Parathyroid adenoma (tissue), 2 donors: ENCODE data around the gene KRTAP4-16.

ENCODE experiments used
- H2AFZ ChIP-seq: fragments of 300-600 bp; sonication (generic); one replicate; pipeline ENCODE4 v1.7.0; 2017; ENCODE audit warnings: antibody characterized with exemption, mild to moderate bottlenecking
- H3K27ac ChIP-seq: fragments of 300-600 bp; sonication (generic); one replicate; pipeline ENCODE4 v1.7.0; 2017
- H3K27me3 ChIP-seq: fragments of 300-600 bp; sonication (generic); one replicate; pipeline ENCODE4 v1.7.0; 2017; ENCODE audit warnings: low read length; ENCODE audit not compliant: control insufficient read depth, insufficient read depth
- H3K36me3 ChIP-seq: fragments of 300-600 bp; sonication (generic); one replicate; pipeline ENCODE4 v1.7.0; 2017; ENCODE audit warnings: low read length; ENCODE audit not compliant: control insufficient read depth, insufficient read depth
- H3K4me1 ChIP-seq: fragments of 300-600 bp; sonication (generic); one replicate; pipeline ENCODE4 v1.7.0; 2017; ENCODE audit warnings: control low read depth
- H3K4me2 ChIP-seq: fragments of 300-600 bp; sonication (generic); one replicate; pipeline ENCODE4 v1.7.0; 2017; ENCODE audit warnings: low read length
- H3K4me3 ChIP-seq: fragments of 300-600 bp; sonication (generic); one replicate; pipeline ENCODE4 v1.7.0; 2017; ENCODE audit warnings: low read depth, low read length
- H3K79me2 ChIP-seq: fragments of 300-600 bp; sonication (generic); one replicate; pipeline ENCODE4 v1.7.0; 2017; ENCODE audit warnings: control low read depth
- H3K9ac ChIP-seq: fragments of 300-600 bp; sonication (generic); one replicate; pipeline ENCODE4 v1.7.0; 2017; ENCODE audit warnings: mild to moderate bottlenecking
- H3K9me3 ChIP-seq: fragments of 300-600 bp; sonication (generic); one replicate; pipeline ENCODE4 v1.7.0; 2017; ENCODE audit warnings: low read length; ENCODE audit not compliant: control insufficient read depth
- TF ChIP-seq, protein P1 (sequence below): fragments of 300-600 bp; sonication (generic); IDR thresholded peaks from one replicate; pipeline ENCODE4 v1.7.0; 2017; ENCODE audit warnings: antibody characterized with exemption, mild to moderate bottlenecking
- donor health status: primary hyperparathyroidism.

The KRTAP4-16 gene

DNA sequence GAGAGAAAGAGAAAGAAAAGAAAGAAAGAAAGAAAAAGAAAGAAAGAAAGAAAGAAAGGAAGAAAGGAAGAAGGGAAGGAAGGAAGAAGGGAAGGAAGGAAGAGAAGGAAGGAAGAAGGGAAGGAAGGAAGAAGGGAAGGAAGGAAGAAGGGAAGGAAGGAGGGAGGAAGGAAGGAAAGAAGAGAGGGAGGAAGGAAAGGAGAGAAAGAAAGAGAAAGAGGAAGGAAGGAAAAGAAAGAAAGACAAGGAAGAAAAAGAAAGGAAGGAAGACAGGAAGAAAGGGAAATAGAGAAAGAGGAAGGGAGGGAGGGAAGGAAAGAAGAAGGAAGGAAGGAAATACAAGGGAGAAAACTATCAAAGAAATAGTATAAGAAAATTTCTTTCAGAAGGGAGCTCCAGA is 25.2 kb downstream of the KRTAP4-16 start:
- Histone ChIP-seq H3K27me3 (no peaks in the 10 kb centered on the region), H3K4me3 (no peak overlapping the region), H2AFZ (no peak overlapping the region), H3K9me3 (no peaks in the 10 kb centered on the region), H3K9ac (no peak overlapping the region), H3K27ac (no peak overlapping the region), H3K36me3 (no peaks in the 10 kb centered on the region), H3K4me2 (no peak overlapping the region), H3K79me2 (no peaks in the 10 kb centered on the region), H3K4me1 (no peaks in the 10 kb centered on the region)
- TF ChIP-seq, protein P1, sequence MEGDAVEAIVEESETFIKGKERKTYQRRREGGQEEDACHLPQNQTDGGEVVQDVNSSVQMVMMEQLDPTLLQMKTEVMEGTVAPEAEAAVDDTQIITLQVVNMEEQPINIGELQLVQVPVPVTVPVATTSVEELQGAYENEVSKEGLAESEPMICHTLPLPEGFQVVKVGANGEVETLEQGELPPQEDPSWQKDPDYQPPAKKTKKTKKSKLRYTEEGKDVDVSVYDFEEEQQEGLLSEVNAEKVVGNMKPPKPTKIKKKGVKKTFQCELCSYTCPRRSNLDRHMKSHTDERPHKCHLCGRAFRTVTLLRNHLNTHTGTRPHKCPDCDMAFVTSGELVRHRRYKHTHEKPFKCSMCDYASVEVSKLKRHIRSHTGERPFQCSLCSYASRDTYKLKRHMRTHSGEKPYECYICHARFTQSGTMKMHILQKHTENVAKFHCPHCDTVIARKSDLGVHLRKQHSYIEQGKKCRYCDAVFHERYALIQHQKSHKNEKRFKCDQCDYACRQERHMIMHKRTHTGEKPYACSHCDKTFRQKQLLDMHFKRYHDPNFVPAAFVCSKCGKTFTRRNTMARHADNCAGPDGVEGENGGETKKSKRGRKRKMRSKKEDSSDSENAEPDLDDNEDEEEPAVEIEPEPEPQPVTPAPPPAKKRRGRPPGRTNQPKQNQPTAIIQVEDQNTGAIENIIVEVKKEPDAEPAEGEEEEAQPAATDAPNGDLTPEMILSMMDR = no peak

DNA sequence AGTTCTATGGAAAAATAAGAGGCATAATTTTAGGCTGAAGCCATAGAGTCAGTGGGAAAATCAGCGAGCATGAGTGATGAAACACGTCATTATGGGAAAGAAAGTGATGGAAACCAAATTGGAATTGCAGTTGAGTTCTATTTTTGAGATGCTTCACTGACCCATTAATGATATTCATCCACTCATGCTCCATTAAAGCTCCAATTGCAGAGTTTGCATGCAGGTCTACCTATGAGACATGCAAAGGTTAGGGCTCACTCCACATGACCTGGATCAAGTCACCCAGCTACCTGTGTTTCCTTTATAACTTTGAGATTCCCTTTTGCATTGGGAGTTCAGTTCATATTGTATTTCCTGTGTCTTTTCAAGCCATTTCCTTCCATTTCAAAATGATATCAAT is 28.3 kb downstream of the KRTAP4-16 start:
- no peak overlapping the region for H2AFZ ChIP-seq
- TF ChIP-seq, protein P1 = no peak
- no peaks in the 10 kb centered on the region for H3K27me3 ChIP-seq
- no peak overlapping the region for H3K9ac ChIP-seq
- no peak overlapping the region for H3K27ac ChIP-seq
- H3K4me3 ChIP-seq = no peak overlapping the region
- H3K36me3 ChIP-seq = no peaks in the 10 kb centered on the region
- no peak overlapping the region for H3K4me2 ChIP-seq
- no peaks in the 10 kb centered on the region for H3K4me1 ChIP-seq
- H3K79me2 ChIP-seq = no peaks in the 10 kb centered on the region
- no peaks in the 10 kb centered on the region for H3K9me3 ChIP-seq

DNA sequence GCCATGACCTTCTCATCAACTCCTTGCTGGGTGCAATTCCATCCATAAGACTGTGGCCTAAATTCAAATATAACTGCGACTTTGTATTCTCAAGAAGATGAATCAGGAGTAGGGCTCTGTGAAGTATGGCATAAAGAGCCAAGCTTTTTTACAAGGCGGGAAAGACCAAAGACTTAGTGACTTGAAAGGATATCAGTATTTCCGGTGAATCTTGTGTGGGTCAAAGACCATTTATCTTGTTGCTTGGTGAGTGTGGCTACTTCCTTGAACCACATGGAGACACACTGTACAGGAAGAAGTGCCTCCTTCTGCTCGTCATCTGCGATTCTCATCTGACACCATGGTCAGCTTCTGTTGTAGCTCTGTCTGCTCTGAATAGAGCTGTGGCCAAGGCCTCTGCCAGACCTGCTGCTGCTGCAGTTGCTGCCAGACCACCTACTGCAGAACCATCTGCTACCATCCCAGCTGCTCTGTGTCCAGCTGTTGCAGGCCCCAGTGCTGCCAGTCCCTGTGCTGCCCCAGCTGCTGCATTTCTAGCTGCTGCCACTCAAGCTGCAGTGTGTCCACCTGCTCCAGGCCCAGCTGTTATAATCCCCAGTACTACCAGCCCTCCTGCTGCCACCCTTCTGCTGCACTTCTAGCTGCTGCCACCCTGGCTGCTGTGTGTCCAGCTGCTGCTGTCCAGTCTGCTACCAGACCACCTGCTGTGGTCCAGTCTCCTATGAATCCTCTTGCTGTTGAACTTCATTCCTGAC is 30.2 kb downstream of the KRTAP4-16 start:
- H3K4me1 ChIP-seq = no peaks in the 10 kb centered on the region
- H3K4me3 ChIP-seq = no peak overlapping the region
- TF ChIP-seq, protein P1 = no peak
- no peaks in the 10 kb centered on the region for H3K9me3 ChIP-seq
- H3K27ac ChIP-seq = no peak overlapping the region
- no peaks in the 10 kb centered on the region for H3K27me3 ChIP-seq
- H3K36me3 ChIP-seq = no peaks in the 10 kb centered on the region
- H3K79me2 ChIP-seq = no peaks in the 10 kb centered on the region
- no peak overlapping the region for H2AFZ ChIP-seq
- H3K9ac ChIP-seq = no peak overlapping the region
- no peak overlapping the region for H3K4me2 ChIP-seq

DNA sequence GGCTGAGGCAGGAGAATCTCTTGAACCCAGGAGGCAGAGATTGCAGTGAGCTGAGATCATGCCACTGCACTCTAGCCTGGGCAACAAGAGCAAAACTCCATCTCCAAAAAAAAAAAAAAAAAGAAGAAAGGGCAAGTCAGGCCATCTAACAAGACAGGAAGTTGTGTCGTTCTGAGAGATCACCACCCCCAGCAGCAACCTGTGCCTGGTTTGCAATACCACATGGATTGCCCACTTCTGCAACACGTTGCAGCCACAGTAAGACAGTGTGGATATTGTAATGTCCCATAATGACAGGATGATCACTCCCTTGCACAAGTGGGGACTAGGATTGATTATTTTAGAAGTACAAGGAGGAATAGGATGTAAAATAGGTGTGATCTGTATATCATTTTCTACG is 33.0 kb downstream of the KRTAP4-16 start:
- Histone ChIP-seq H3K9ac (no peak overlapping the region), H3K9me3 (no peaks in the 10 kb centered on the region), H3K27ac (no peak overlapping the region), H3K4me2 (no peak overlapping the region), H3K27me3 (no peaks in the 10 kb centered on the region), H3K4me3 (no peak overlapping the region), H3K79me2 (no peaks in the 10 kb centered on the region), H3K36me3 (no peaks in the 10 kb centered on the region), H2AFZ (no peak overlapping the region), H3K4me1 (no peaks in the 10 kb centered on the region)
- TF ChIP-seq, protein P1 = no peak

DNA sequence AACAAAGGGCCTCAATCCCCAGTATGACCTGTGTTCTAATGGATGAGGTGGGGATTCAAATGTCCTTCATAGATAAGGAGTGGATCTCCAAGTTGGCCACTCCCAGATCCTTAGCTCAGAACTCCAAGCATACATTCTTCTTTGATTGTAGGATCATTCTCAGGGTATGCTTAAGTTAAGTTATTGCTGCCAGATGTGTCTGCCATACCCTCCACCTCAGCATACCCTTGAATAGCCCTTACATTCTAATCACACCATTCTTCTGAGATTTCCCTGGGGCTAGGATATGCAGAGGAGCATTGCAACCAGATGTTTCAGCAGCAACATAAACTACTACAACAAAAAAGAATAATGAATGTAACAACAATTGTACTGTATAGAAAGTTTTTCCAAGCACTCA is 34.7 kb downstream of the KRTAP4-16 start:
- no peak overlapping the region for H3K4me2 ChIP-seq
- no peaks in the 10 kb centered on the region for H3K27me3 ChIP-seq
- H3K9me3 ChIP-seq = no peaks in the 10 kb centered on the region
- TF ChIP-seq, protein P1 = no peak
- no peak overlapping the region for H3K27ac ChIP-seq
- H3K4me3 ChIP-seq = no peak overlapping the region
- no peaks in the 10 kb centered on the region for H3K79me2 ChIP-seq
- H3K9ac ChIP-seq = no peak overlapping the region
- H3K4me1 ChIP-seq = no peaks in the 10 kb centered on the region
- H3K36me3 ChIP-seq = no peaks in the 10 kb centered on the region
- no peak overlapping the region for H2AFZ ChIP-seq
